Measurements from ENCODE around the gene PSMD14. TPM values are rescaled to one million over a fixed set of nuclear protein-coding genes. Genes with fewer than 3 reads are reported as not detected.

The PSMD14 gene
- total and polyA plus RNA-seq, 2 of the 8 experiments (the other 6 are each of a cell fraction or from before 2014, with no cell fraction given) = 53.9 to 88.7 TPM

DNA sequence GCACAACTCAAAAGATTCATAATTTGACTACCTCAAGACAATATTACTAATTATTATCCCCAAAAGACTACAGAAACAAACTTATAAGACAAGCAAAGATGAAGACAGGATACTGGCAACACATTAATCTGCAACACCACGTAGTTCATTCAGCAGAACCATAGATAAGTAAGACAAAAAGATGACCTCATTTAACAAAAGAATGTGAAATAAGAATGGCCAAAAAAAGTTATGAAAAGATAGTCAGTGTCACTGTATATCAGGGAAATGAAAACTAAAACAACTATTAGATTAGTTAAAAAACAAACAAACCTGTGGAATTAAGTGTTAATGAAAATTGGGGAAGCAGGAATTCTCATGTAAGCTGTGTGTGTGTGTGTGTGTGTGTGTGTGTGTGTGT, 19.4 kb downstream of the PSMD14 start:
- Histone ChIP-seq H2BK20ac (ENCODE audit: low read length) (no peak overlapping the region), H3K4ac (replicated peaks; ENCODE audit: insufficient read length, low read depth, low read length) (no peak overlapping the region), H3K18ac (ENCODE audit: extremely low read depth, low read length) (no peak overlapping the region), H2BK15ac (ENCODE audit: low read length) (no peak overlapping the region), H3K4me3 (ENCODE audit: extremely low read depth in 1 of 4, insufficient read depth in 2 of 4, low read depth in 3 of 4, low read length in 4 of 4) (no peak overlapping the region), H2BK5ac (ENCODE audit: low read depth, low read length) (no peak overlapping the region), H3K79me1 (ENCODE audit: low read depth, low read length) (peaks cover 3% of the 10 kb centered on the region; the same call in 1 of the 2 replicates), H3K9ac (replicated peaks in 1 of 4; ENCODE audit: extremely low read depth in 1 of 4, low read depth in 3 of 4, low read length in 3 of 4) (no peak overlapping the region), H2AK5ac (ENCODE audit: low read depth, low read length) (no peak overlapping the region), H2BK12ac (ENCODE audit: low read depth, low read length) (no peak overlapping the region), H3K23me2 (ENCODE audit: low read depth, low read length) (no peaks in the 10 kb centered on the region), H3K9me3 (ENCODE audit: insufficient read depth in 2 of 2, low read depth in 1 of 2, low read length in 1 of 2) (no peaks in the 10 kb centered on the region), H4K20me1 (replicated peaks in 1 of 2; ENCODE audit: control insufficient read depth in 1 of 2, insufficient read depth in 2 of 2, low read length in 2 of 2) (peaks cover 1 to 2% of the 10 kb centered on the region in 2 experiments), H3K79me2 (ENCODE audit: control insufficient read depth in 1 of 2, insufficient read depth in 2 of 2, low read length in 2 of 2) (peaks cover 0 to 55% of the 10 kb centered on the region in 2 experiments; a peak in 2 of 4 replicates), H4K8ac (ENCODE audit: extremely low read depth, insufficient read depth, low read length) (no peak overlapping the region), H2BK120ac (replicated peaks; ENCODE audit: low read depth, low read length) (no peak overlapping the region), H3K27me3 (replicated peaks in 1 of 4; ENCODE audit: control insufficient read depth in 3 of 4, extremely low read depth in 1 of 4, insufficient read depth in 3 of 4, low read length in 3 of 4) (no peaks in the 10 kb centered on the region), H2AFZ (ENCODE audit: low read length) (no peak overlapping the region), H3K4me2 (ENCODE audit: insufficient read depth in 1 of 2, low read depth in 2 of 2, low read length in 2 of 2) (no peak overlapping the region), H3K14ac (ENCODE audit: insufficient read length) (no peak overlapping the region), H3K56ac (replicated peaks; ENCODE audit: insufficient read length, low read depth, low read length) (no peak overlapping the region), H4K91ac (replicated peaks; ENCODE audit: insufficient read length, low read length) (no peak overlapping the region), H3K23ac (ENCODE audit: insufficient read length) (no peak overlapping the region), H3K4me1 (replicated peaks in 1 of 4; ENCODE audit: control insufficient read depth in 3 of 4, insufficient read depth in 4 of 4, low read length in 3 of 4) (no peaks in the 10 kb centered on the region), H4K5ac (ENCODE audit: insufficient read length, low read depth, low read length) (no peak overlapping the region), H3K27ac (ENCODE audit: low read depth, low read length) (no peak overlapping the region), H3K36me3 (ENCODE audit: control insufficient read depth in 2 of 4, insufficient read depth in 4 of 4, low read length in 3 of 4) (peaks cover 0 to 13% (median 0%) of the 10 kb centered on the region in 4 experiments; a peak in 3 of 8 replicates)
- no peak for TF ChIP-seq SRF (IDR thresholded peaks at IDR 0.05; ENCODE audit: low read depth, low read length)
- no peak for TF ChIP-seq RBBP5 (IDR thresholded peaks at IDR 0.05; ENCODE audit: borderline replicate concordance, low read depth, low read length)
- FAIRE-seq (no peak), DNase-seq (ENCODE audit: low read depth in 1 of 2, low spot score in 2 of 2) (no peak)
- POLR2A ChIA-PET (ENCODE audit: partially characterized antibody) = interaction anchor here (2.3 kb wide), 1 partner anchor 19 kb away, joined by 8 read pairs; the partner anchor contains the start of gene PSMD14
- CTCF ChIA-PET (ENCODE audit: partially characterized antibody) = no interaction called here
- 95% methylated on average over 1 of the region's 1 CpG; no CpG with 5 or more reads in 1 of the 2 experiments for WGBS, 2 experiments (ENCODE audit: extremely low coverage in 1 of 2, insufficient coverage in 1 of 2, insufficient read length in 1 of 2, insufficient replicate concordance in 2 of 2, low coverage in 1 of 2, low lambda C conversion rate in 2 of 2, missing lambda C conversion rate in 1 of 2)

All from H1 (cell line).